Suppressor macrophage treated with lipopolysaccharide for 4 hours (primary cell): ENCODE measurements around the gene ARHGAP31.
"Not testable (repeated sequence)": the region's sequence is repeated elsewhere in the genome, so short reads cannot be mapped to it uniquely, and the experiment has no call there.

Experiments
- DNase-seq: peaks from one replicate; pipeline ENCODE4 v3.0.0-alpha.2; 2020

Gene ARHGAP31

DNA sequence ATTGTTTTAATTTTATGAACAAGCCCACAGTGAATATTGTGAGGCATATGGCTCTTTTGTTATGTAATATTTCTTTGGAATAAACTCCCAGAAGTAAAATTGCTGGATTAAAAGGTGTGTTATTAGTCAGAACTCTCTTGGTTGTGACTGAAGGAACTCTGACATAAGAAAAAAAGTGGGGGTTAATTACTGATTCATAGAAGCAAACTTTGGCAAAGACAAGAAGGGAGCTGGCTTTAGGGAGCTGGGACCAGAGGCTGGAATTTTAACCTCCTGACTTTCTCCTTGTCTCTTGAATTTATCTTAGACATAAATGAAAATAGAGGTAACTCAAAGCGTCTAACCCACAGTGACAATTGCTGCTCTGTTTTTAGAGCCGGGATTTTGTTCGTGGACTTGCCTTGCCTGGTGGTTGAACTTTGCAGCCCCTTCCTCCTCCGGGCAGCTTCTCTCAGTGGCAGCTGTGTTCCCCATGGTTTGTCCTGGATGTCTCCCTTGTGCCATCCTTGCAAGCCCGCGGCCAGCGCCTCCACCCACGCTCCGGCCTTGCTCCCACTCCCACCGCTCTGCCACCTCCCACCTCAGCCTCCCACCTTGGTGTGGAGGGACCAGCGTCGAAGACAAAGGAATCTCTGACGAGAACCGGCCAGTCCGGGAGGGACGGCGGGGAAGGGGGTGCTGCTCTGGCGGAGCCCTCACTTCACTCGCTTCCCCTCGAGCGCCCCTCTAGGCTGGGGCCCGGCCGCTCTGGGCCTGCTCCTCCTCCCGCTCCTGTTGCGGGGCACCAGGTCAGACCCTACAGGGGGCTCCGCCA lies 28.0 kb downstream of the ARHGAP31 start:
- peak; percentile 45 for DNase-seq

DNA sequence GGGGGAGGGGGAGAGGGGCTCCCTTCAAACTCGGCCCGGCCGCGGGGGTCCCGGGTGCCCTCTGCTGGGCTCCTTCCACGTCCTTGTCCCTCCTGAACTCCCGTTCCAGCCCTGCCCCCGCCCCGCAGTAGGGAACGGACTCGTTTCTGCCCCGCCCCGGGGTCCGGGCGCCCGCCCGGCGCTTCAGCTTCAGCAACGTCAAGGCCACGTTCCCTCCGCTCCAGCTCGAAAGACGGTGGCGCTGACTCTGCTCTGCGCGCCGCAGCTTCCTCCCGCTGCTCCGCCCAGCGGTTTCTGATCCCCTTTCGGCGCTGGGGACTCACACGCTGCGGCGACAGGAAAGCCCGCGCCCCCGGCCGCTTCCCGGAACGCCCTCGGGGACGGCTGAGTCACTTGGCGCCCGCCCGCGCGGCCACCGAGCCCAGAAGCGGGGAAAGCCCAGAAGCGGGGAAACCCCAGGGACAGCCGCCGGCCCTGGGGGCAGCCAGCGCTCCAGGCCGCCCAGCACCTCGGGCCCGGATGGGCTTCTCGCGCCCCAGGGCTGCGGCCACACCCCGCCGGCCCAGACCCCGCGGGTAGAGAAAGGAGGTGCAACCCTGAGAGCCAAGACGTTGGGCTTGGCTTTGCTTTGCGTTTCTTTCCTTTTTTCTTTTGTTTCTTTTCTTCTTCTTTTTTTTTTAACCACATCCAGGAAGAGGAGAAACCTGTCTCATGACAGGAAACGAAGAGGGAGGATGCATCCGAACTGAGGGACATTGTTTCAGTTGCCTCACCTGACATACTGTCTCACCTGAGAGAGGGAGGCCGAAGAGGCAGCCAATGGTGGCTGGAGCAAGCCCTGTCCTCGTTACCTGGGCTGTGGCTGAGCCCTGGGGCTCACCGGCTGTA lies 28.9 kb downstream of the ARHGAP31 start:
- peak; percentile 100 for DNase-seq

GRCh38 chr3:119323723-119324085 lies 29.5 kb downstream of the ARHGAP31 start:
- DNase-seq = peak; percentile 40

- DNase-seq = no peak
These were observed 30.7 kb downstream of the ARHGAP31 start for GRCh38 chr3:119324899-119325298.

DNA sequence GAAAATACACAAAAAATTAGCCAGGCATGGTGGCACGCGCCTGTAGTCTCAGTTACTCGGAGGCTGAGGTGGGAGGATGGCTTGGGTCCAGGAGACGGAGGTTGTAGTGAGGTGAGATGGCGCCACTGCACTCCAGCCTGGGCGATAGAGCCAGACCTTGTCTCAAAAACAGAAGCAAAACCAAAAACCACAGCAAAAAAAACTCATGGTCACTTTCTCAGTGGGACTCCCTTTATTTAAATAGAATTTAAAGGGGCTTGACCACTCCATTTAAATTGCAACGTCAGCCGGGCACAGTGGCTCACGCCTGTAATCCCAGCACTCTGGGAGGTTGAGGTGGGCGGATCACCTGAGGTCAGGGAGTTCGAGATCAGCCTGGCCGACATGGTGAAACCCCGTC lies 32.8 kb downstream of the ARHGAP31 start:
- no peak for DNase-seq

DNA sequence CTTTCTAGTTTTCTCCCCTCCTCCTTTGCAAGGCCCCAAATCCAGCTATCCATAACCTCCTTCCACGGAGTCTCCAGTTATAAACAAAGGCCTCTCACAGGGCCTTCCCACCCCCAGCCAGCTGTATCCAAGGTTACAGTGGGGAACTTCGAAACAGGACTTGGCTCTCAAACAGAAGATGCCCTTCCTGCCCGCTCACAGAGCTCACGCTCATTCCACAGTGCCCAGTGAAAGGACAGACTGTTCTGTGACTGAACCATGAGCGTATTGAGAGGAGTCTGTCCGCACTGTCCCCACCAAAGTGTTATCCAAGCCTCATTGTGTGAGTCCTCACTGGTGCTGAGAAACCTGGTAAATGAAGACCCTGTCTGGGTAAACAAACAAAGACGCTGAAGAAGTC lies 35.4 kb downstream of the ARHGAP31 start:
- no peak for DNase-seq

DNA sequence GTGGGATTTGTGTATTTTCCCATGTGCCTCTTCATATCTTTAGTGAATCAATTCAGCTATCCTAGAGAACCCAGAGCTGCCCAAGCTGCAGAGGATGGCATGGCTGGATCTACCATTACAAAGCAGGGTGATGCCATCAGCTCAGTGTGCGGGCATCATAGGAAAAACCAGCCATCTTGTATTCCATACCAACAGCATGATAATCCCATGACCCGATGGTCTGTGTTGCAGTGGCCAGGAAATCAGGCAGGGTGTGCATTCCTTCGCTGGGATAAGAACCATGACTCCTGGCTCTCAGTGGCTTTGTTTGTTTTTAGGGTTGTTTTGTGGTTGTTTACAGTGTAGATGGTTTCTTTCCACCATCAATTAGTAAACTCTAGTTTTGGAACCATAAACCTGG lies 36.0 kb downstream of the ARHGAP31 start:
- DNase-seq = no peak

DNA sequence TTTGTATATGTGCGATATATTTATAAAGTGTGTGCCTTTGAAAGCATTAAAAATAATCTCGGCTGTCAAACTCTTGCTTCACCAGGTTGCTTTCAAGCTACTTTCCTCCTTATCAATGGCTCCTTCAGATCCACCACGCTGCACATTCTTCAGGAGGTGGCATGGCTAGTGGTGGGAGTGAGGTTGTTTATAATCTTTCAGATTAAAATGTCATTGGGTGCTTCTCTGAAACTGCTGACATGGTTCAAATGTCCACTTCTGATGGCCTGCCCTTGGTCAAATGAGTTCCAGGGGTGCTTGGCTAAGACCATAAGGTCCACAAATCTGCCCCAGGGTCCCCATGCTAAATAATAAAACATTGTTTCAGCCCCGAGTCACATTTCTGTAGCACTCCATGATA lies 36.7 kb downstream of the ARHGAP31 start:
- DNase-seq = no peak

GRCh38 chr3:119331661-119332060 lies 37.5 kb downstream of the ARHGAP31 start:
- no peak for DNase-seq

DNA sequence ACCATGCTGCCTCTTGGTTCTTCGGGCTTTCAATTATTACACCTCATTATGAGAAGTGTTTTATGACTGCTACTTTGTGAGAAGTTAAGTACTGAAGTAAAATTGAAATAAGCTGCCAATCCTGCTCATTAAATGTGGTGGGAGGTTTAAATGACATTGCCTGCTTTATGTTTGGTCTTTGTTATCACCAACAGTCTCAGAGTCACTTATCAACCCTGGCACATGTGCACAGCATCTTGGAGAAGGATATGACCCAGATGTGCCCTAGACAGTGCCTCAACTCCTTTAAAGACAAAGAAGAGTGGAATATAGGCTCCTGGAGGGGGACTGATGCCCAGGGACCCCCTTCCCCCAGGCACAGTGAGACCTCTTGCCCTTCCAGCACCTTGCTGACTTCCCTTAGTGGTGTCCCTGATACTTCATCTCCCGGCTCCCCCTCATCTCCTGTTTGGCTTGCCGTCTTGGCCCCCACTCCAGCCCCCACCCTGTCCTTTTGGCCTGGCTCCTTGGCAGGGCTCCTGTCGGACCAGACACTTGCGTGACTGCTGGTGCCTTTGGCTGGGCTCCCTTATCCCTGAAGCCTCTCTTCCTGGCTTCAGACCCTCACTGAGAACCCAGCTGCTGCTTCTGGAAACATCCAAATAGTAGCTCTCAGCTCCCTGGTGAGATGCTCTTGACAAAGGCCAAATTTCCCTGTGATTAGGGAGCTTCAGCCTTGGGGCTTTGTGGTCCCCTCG lies 39.8 kb downstream of the ARHGAP31 start:
- no peak for DNase-seq

DNA sequence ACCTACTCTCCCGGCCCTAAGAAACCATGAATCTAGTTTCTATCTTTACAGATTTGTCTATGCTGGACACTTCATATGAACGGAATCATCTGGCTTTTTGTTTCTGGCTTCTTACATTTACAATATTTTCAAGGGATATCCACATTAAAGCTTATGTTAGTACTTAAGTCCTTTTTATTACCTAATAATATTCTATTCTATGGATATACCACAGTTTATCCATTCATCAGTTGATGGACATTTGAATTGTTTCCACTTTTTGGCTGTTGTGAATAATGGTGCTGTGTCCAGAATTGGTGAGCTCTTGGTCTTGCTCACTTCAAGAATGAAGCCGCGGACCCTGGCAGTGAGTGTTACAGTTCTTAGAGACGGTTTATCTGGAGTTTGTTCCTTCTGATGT lies 42.6 kb downstream of the ARHGAP31 start:
- no peak for DNase-seq

- not testable (repeated sequence) for DNase-seq
These were observed 43.2 kb downstream of the ARHGAP31 start for GRCh38 chr3:119337407-119337806.

DNA sequence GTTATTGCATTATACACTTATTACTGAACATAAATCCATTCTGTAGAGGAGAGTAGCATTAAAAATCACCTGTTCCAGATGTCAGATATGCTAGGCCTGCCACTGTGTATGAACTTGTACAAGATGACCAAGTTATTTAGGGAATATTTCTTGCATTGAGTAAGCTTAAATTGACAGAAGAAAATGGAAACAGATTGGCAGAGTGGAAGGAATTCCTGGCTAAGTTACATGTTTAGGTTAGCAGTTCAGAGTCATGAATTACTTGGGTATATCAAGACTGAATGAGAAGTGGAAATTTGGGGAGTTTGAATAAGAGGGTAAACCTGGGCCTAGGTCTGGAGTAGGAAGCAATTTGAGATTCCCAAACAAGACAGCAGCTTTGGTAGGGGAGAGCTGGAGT lies 44.6 kb downstream of the ARHGAP31 start:
- no peak for DNase-seq

GRCh38 chr3:119340014-119340413 lies 45.8 kb downstream of the ARHGAP31 start:
- no peak for DNase-seq

- DNase-seq = no peak
These were observed 46.3 kb downstream of the ARHGAP31 start for GRCh38 chr3:119340446-119340845.

DNA sequence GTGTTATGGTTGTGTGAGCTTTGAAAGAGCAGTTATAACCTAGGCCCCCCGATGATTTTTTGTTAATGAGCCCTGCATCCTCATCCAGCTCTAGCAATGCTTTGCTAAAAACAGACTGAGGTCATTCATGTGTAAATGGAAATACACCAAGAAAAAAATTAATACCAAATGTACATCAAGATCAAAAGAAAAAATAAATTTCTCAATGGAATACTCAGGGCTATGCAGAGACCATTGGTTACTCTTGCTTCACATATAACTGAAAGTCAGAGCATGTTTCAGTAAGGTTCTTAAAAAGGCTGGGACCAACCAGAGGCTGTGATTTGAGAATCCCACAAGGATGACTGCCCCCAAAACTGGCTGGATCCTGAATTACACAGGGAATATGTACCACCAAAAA lies 48.0 kb downstream of the ARHGAP31 start:
- no peak for DNase-seq

DNA sequence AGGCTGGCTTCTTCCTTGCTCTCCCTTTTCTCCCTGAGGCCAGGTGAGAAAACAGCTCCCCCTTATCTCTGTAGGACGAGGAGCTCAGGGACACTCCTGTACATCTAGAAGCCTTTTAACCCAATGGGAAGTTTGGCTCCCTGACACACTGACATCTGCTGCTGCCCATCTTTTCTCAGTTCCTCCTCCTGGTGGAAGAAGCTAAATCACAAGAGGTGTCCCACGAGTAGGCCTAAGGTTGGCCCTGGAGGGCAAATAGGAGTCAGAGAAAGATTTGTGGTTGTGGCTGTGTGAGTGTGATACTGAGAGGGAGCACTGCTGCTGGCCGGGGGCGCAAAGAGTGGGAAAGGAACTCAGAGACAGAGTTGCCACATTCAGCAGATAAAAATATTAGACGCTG lies 49.5 kb downstream of the ARHGAP31 start:
- DNase-seq = no peak

DNA sequence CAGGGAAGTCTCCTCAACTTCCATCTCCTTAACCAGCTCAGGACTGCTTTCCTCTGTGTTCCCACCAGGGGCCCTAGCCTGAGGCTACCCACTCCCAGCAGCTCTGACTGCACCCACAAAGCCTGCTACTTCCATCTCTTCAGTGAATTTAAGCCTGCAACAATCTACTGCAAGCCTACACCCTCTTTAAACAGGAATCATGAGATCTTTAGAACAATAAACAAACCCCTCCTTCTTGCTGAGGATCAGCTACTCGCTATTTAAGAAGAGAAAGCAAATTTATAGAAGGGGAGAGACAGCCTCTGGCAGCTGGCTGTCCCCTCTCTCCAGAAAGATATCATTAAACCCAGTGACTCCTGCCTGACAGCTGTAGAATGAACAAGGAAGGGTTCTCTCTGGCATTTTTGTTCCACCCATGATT lies 51.9 kb downstream of the ARHGAP31 start:
- no peak for DNase-seq

GRCh38 chr3:119347036-119347435 lies 52.9 kb downstream of the ARHGAP31 start:
- no peak for DNase-seq

GRCh38 chr3:119349354-119350041 lies 55.3 kb downstream of the ARHGAP31 start:
- DNase-seq = no peak

DNA sequence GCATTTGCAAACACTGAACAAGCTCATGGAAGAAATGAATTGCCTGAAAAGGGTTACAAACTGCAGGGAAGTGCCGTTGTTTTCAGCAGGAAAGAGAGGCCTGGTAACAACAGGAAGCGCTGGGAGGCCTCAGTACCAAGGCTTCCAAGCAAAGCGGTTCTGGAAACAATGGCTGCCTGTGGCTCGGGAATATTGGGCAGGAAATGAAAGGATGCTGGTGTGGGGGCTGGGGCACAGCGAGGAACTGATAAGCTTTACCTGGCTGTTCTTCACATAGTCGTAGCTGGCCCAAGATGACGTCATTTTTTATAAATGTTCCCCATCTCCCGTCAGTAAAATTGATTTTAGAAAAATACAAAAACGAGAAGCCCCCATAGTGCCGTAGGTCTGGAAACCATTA lies 55.9 kb downstream of the ARHGAP31 start:
- no peak for DNase-seq

GRCh38 chr3:119351581-119351980 lies 57.4 kb downstream of the ARHGAP31 start:
- no peak for DNase-seq
